Stimulated activated CD8-positive, alpha-beta memory T cell treated with anti-CD3 and anti-CD28 coated beads, Interleukin-15, amount 100 ng/mL, for 1 hour (primary cell): ENCODE measurements around the gene TERT.
"Not testable (repeated sequence)": the region's sequence is repeated elsewhere in the genome, so short reads cannot be mapped to it uniquely, and the experiment has no call there.

Experiments
- DNase-seq: peaks from one replicate; pipeline ENCODE4 v3.0.0-alpha.2; 2020; ENCODE audit warnings: low read depth

TERT gene

GRCh38 chr5:1294835-1295649, at the start of gene TERT:
Gene TERT, minus strand, starts transcription at chr5:1295068. Its CDS starts 79 bp downstream, at chr5:1294989.
- peak; percentile 46 for DNase-seq

- no peak for DNase-seq
Observed at GRCh38 chr5:1343931-1344901, 49.3 kb upstream of the TERT start.

GRCh38 chr5:1343315-1343751, 48.5 kb upstream of the TERT start:
- DNase-seq = no peak

GRCh38 chr5:1342711-1343110, 47.8 kb upstream of the TERT start:
- DNase-seq = not testable (repeated sequence)

- no peak for DNase-seq
Observed at GRCh38 chr5:1342268-1342667, 47.4 kb upstream of the TERT start.

GRCh38 chr5:1341863-1342262, 47.0 kb upstream of the TERT start:
- no peak for DNase-seq

- not testable (repeated sequence) for DNase-seq
Observed at GRCh38 chr5:1339818-1340210, 44.9 kb upstream of the TERT start.

GRCh38 chr5:1339139-1339817, 44.4 kb upstream of the TERT start:
- DNase-seq = not testable (repeated sequence)

- DNase-seq = no peak
Observed at GRCh38 chr5:1338506-1339070, 43.7 kb upstream of the TERT start.

GRCh38 chr5:1338196-1338490, 43.3 kb upstream of the TERT start:
- no peak for DNase-seq

GRCh38 chr5:1337489-1338195, 42.8 kb upstream of the TERT start:
- no peak for DNase-seq

GRCh38 chr5:1336749-1337488, 42.1 kb upstream of the TERT start:
- DNase-seq = no peak

- no peak for DNase-seq
Observed at GRCh38 chr5:1336106-1336561, 41.3 kb upstream of the TERT start.

- no peak for DNase-seq
Observed at GRCh38 chr5:1335540-1336095, 40.8 kb upstream of the TERT start.

GRCh38 chr5:1334831-1335539, 40.1 kb upstream of the TERT start:
- no peak for DNase-seq

GRCh38 chr5:1333986-1334385, 39.1 kb upstream of the TERT start:
- no peak for DNase-seq

GRCh38 chr5:1333286-1333685, 38.4 kb upstream of the TERT start:
- DNase-seq = not testable (repeated sequence)

GRCh38 chr5:1332461-1333001, 37.7 kb upstream of the TERT start:
- DNase-seq = no peak

- no peak for DNase-seq
Observed at GRCh38 chr5:1331861-1332405, 37.1 kb upstream of the TERT start.
